CD4-positive, alpha-beta T cell (primary cell): Measurements from ENCODE around the gene SEMA3F. TPM values are rescaled to one million over a fixed set of nuclear protein-coding genes. Genes with fewer than 3 reads are reported as not detected.

Experiments
- ATAC-seq: fragments of 200-7000 bp; cut with Tn5 transposase; one replicate; pipeline ENCODE4 v1.10.0; 2022; ENCODE audit warnings: mild to moderate bottlenecking; ENCODE audit not compliant: poor library complexity
- CTCF ChIA-PET: fragments of 350-600 bp; sonication (Branson Sonifier 250); formaldehyde crosslinking; loops from one replicate; lab custom pipeline; 2021; ENCODE audit warnings: antibody characterized with exemption, inconsistent platforms; lab: Charles Lee
- POLR2A ChIA-PET: fragments of 350-600 bp; sonication (Branson Sonifier 250); formaldehyde crosslinking; loops from one replicate; lab custom pipeline; 2021; ENCODE audit warnings: antibody characterized with exemption, inconsistent platforms; lab: Charles Lee
- DNase-seq, 14 experiments: peaks; one replicate each; pipeline ENCODE4 v3.0.0-alpha.2; 2013 to 2020; ENCODE audit warnings: mixed read lengths in 2 of 14
- H3K27ac ChIP-seq, 2 donors: one replicate each; pipeline versions ENCODE4 v1.5.1 to v1.7.0; 2013; ENCODE audit warnings: low read length in 2 of 2, low read depth in 1 of 2, mild to moderate bottlenecking in 1 of 2
- H3K27me3 ChIP-seq, 2 experiments: 1 replicate in 1 of 2; 2 replicates in 1 of 2; pipeline versions ENCODE4 v1.6.1 to v1.7.0; 2013; ENCODE audit warnings: low read length in 2 of 2, control low read depth in 1 of 2, mild to moderate bottlenecking in 1 of 2, moderate library complexity in 1 of 2; ENCODE audit not compliant: insufficient read depth in 2 of 2, control insufficient read depth in 1 of 2
- H3K36me3 ChIP-seq: one replicate; pipeline ENCODE4 v1.6.1; 2013; ENCODE audit warnings: low read length, control low read depth; ENCODE audit not compliant: insufficient read depth
- H3K4me1 ChIP-seq: one replicate; pipeline ENCODE4 v1.6.1; 2013; ENCODE audit warnings: low read length, control low read depth; ENCODE audit not compliant: insufficient read depth
- H3K4me3 ChIP-seq: one replicate; pipeline ENCODE4 v1.5.1; 2013; ENCODE audit warnings: mild to moderate bottlenecking, low read length, moderate library complexity
- H3K9me3 ChIP-seq, 2 experiments: 1 replicate in 1 of 2; 2 replicates in 1 of 2; pipeline versions ENCODE4 v1.6.1 to v1.7.0; 2013; ENCODE audit warnings: low read length in 2 of 2, mild to moderate bottlenecking in 2 of 2, control low read depth in 1 of 2, moderate library complexity in 1 of 2; ENCODE audit not compliant: control insufficient read depth in 1 of 2, insufficient read depth in 1 of 2
- H3K27ac Mint-ChIP-seq: one replicate; pipeline ENCODE4 v1.8.0; 2020; ENCODE audit warnings: mixed read lengths
- H3K27me3 Mint-ChIP-seq: one replicate; pipeline ENCODE4 v1.8.0; 2021; ENCODE audit warnings: mixed read lengths
- H3K36me3 Mint-ChIP-seq: one replicate; pipeline ENCODE4 v1.8.0; 2021; ENCODE audit warnings: low read depth, mixed read lengths
- H3K4me1 Mint-ChIP-seq: one replicate; pipeline ENCODE4 v1.8.0; 2021; ENCODE audit warnings: low read depth, mixed read lengths
- H3K4me3 Mint-ChIP-seq: one replicate; pipeline ENCODE4 v1.8.0; 2020; ENCODE audit warnings: mild to moderate bottlenecking, mixed read lengths
- H3K9me3 Mint-ChIP-seq: one replicate; pipeline ENCODE4 v1.8.0; 2020; ENCODE audit warnings: mixed read lengths
- CTCF ChIP-seq: fragments of 200-600 bp; IDR thresholded peaks from one replicate; pipeline ENCODE4 v1.8.0; 2022; ENCODE audit warnings: antibody characterized with exemption, mild to moderate bottlenecking
- intact Hi-C, 2 experiments: fragments of 100-400 bp; cut with DNase I in 1 of 2; cut with micrococcal nuclease in 1 of 2; formaldehyde crosslinking; loops; one replicate each; pipeline versions ENCODE4 v1.15.1 to v1.9.0; 2023 to 2025; cut with DNase I, micrococcal nuclease
- total RNA-seq, 174 experiments: library from RNA in 2 of 174; stranded (reverse) in 2 of 174; gene quantifications; one replicate each; pipeline ENCODE4 v1.2.3 and lab custom pipeline; 2021 to 2026

Gene SEMA3F
- total RNA-seq, 2 experiments from 2014 or later = 0.22 to 1.1 TPM

GRCh38 chr3:50154476-50154839, 666 bp upstream of the SEMA3F start:
- Histone ChIP-seq H3K4me3 (peak overlapping the region; percentile 30), H3K36me3 (no peaks in the 10 kb centered on the region), H3K9me3 (peaks cover 0 to 9% of the 10 kb centered on the region in 2 experiments), H3K27me3 (peaks cover 26 to 29% of the 10 kb centered on the region in 2 experiments), H3K27ac (no peak overlapping the region), H3K4me1 (peaks cover 23% of the 10 kb centered on the region)
- peak overlapping the region; percentile 83 for H3K4me3 Mint-ChIP-seq
- CTCF ChIA-PET = interaction anchor here (0.9 kb wide), 1 partner anchor 32 kb away, joined by 3 read pairs; no protein-coding TSS in a partner anchor
- H3K4me1 Mint-ChIP-seq = peaks cover 22% of the 10 kb centered on the region
- DNase-seq (no peak), ATAC-seq (no peak)
- H3K27me3 Mint-ChIP-seq = peaks cover 50% of the 10 kb centered on the region
- intact Hi-C loops = no loop called here
- no peaks in the 10 kb centered on the region for H3K36me3 Mint-ChIP-seq
- no peak for TF ChIP-seq CTCF
- POLR2A ChIA-PET = no interaction called here
- no peak overlapping the region for H3K27ac Mint-ChIP-seq
- no peaks in the 10 kb centered on the region for H3K9me3 Mint-ChIP-seq

- peaks cover 23% of the 10 kb centered on the region for H3K4me1 ChIP-seq
- Mint-ChIP-seq H3K36me3 (no peaks in the 10 kb centered on the region), H3K4me1 (peaks cover 22% of the 10 kb centered on the region), H3K27me3 (peaks cover 48% of the 10 kb centered on the region), H3K27ac (no peak overlapping the region), H3K4me3 (peak overlapping the region; percentile 73), H3K9me3 (no peaks in the 10 kb centered on the region)
- no peak for TF ChIP-seq CTCF
- H3K9me3 ChIP-seq = peaks cover 0 to 9% of the 10 kb centered on the region in 2 experiments
- no peak overlapping the region for H3K27ac ChIP-seq
- intact Hi-C loops = no loop called here
- no peak overlapping the region for H3K4me3 ChIP-seq
- POLR2A ChIA-PET = no interaction called here
- DNase-seq (no peak), ATAC-seq (no peak)
- CTCF ChIA-PET = interaction anchor here (1.2 kb wide), 1 partner anchor 39 kb away, joined by 3 read pairs; no protein-coding TSS in a partner anchor
- H3K27me3 ChIP-seq = peaks cover 26 to 29% of the 10 kb centered on the region in 2 experiments
- no peaks in the 10 kb centered on the region for H3K36me3 ChIP-seq
Observed at GRCh38 chr3:50155491-50155878, 361 bp downstream of the SEMA3F start.

GRCh38 chr3:50155891-50156290, 767 bp downstream of the SEMA3F start:
- no peaks in the 10 kb centered on the region for H3K9me3 Mint-ChIP-seq
- no peak for ATAC-seq
- CTCF ChIA-PET = interaction anchor here (1.2 kb wide), 1 partner anchor 39 kb away, joined by 3 read pairs; no protein-coding TSS in a partner anchor
- peak overlapping the region; percentile 73 for H3K4me3 Mint-ChIP-seq
- no peak for DNase-seq
- no peak overlapping the region for H3K27ac Mint-ChIP-seq
- intact Hi-C loops = no loop called here
- H3K9me3 ChIP-seq = peaks cover 0 to 9% of the 10 kb centered on the region in 2 experiments
- H3K4me3 ChIP-seq = no peak overlapping the region
- H3K27me3 Mint-ChIP-seq = peaks cover 46% of the 10 kb centered on the region
- no peak overlapping the region for H3K27ac ChIP-seq
- no peaks in the 10 kb centered on the region for H3K36me3 ChIP-seq
- peaks cover 22% of the 10 kb centered on the region for H3K4me1 Mint-ChIP-seq
- peaks cover 26 to 29% of the 10 kb centered on the region in 2 experiments for H3K27me3 ChIP-seq
- no peak for TF ChIP-seq CTCF
- H3K36me3 Mint-ChIP-seq = no peaks in the 10 kb centered on the region
- H3K4me1 ChIP-seq = peaks cover 23% of the 10 kb centered on the region
- POLR2A ChIA-PET = no interaction called here
